ENCODE results near the gene EFTUD2.

The EFTUD2 gene

GRCh38 chr17:44887016-44887415 lies 12.2 kb downstream of the EFTUD2 start:
- DNase-seq, result no peak

GRCh38 chr17:44884941-44885340 lies 14.3 kb downstream of the EFTUD2 start:
- no peak for DNase-seq

GRCh38 chr17:44881145-44881544 lies 18.1 kb downstream of the EFTUD2 start:
- no peak for DNase-seq

- DNase-seq, result no peak
These were observed 19.2 kb downstream of the EFTUD2 start for GRCh38 chr17:44880062-44880461.

- no peak for DNase-seq
These were observed 19.9 kb downstream of the EFTUD2 start for GRCh38 chr17:44879376-44879775.

- DNase-seq, result no peak
These were observed 20.5 kb downstream of the EFTUD2 start for GRCh38 chr17:44878627-44879221.

GRCh38 chr17:44877121-44877520 lies 22.1 kb downstream of the EFTUD2 start:
- DNase-seq, result no peak

- DNase-seq, result no peak
These were observed 23.5 kb downstream of the EFTUD2 start for GRCh38 chr17:44875761-44876160.

GRCh38 chr17:44872131-44872768 lies 27.0 kb downstream of the EFTUD2 start:
- no peak for DNase-seq

GRCh38 chr17:44871556-44871955 lies 27.7 kb downstream of the EFTUD2 start:
- no peak for DNase-seq

GRCh38 chr17:44867841-44868240 lies 31.4 kb downstream of the EFTUD2 start:
- DNase-seq, result no peak

- DNase-seq, result no peak
These were observed 33.3 kb downstream of the EFTUD2 start for GRCh38 chr17:44865931-44866330.

- peak; percentile 35 for DNase-seq
These were observed 34.0 kb downstream of the EFTUD2 start for GRCh38 chr17:44865231-44865660.

- DNase-seq, result no peak
These were observed 34.4 kb downstream of the EFTUD2 start for GRCh38 chr17:44864831-44865230.

- DNase-seq, result no peak
These were observed 36.0 kb downstream of the EFTUD2 start for GRCh38 chr17:44863061-44863918.

- DNase-seq, result no peak
These were observed 36.8 kb downstream of the EFTUD2 start for GRCh38 chr17:44862278-44862914.

GRCh38 chr17:44859701-44860100 lies 39.5 kb downstream of the EFTUD2 start:
- DNase-seq, result no peak

GRCh38 chr17:44854192-44854591 lies 45.1 kb downstream of the EFTUD2 start:
- no peak for DNase-seq

GRCh38 chr17:44850612-44851011 lies 48.6 kb downstream of the EFTUD2 start:
- DNase-seq, result no peak

- no peak for DNase-seq
These were observed 49.2 kb downstream of the EFTUD2 start for GRCh38 chr17:44850025-44850424.

- no peak for DNase-seq
These were observed 50.2 kb downstream of the EFTUD2 start for GRCh38 chr17:44848961-44849489.

- no peak for DNase-seq
These were observed 50.9 kb downstream of the EFTUD2 start for GRCh38 chr17:44848257-44848795.

- no peak for DNase-seq
These were observed 51.7 kb downstream of the EFTUD2 start, which contains the start of gene HIGD1B for GRCh38 chr17:44847586-44847985. Gene HIGD1B (plus strand): TSS chr17:44847883. CDS start chr17:44848153, 270 bp downstream.

All from 8988T (cell line).